ENCODE data around the gene LYZL4.

LYZL4 gene

DNA sequence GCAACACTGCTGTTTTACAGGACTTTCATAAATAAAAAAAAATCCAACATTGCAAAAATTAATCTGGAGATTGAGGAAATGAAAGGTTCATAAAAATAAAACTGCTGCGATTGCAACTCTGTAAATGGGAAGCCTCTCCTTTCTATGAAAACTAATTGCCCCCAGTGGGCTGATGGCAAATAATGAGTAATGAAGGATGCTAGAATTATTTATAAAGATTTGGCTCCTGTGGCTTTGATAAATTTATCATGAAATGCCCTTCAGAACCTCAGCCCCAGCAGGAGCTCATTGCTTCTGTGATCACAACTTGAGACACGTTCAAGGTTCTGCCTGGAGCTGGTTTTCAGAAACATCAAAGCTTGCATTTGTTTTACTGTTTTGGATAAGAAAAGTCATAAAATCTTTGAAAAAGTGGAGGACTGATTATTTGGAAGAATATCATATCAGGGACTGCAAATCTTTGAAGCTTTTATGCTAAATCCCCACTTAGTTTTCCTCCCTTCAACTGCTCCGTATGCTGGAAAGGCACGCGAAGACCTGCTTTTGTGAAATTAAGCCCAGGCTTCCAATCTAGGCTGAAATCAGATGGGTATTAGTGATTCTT is 24.5 kb upstream of the LYZL4 start:
- Histone ChIP-seq H3K27ac (replicated peaks) (no peak overlapping the region), H3K4me3 (replicated peaks; ENCODE audit: insufficient read depth, low read length) (no peak overlapping the region), H3K27me3 (ENCODE audit: insufficient read depth, poor library complexity, severe bottlenecking) (no peaks in the 10 kb centered on the region)
- DNase-seq (ENCODE audit: low read depth in 1 of 2, low spot score in 1 of 2) = no peak
- TF ChIP-seq SPI1 (IDR thresholded peaks at IDR 0.05; ENCODE audit: borderline replicate concordance, low read depth) (no peak), POLR2AphosphoS5 (IDR thresholded peaks at IDR 0.05; ENCODE audit: low read depth) (no peak), GABPA (IDR thresholded peaks at IDR 0.05; ENCODE audit: low read depth) (no peak)
- TF ChIP-seq, protein P1, sequence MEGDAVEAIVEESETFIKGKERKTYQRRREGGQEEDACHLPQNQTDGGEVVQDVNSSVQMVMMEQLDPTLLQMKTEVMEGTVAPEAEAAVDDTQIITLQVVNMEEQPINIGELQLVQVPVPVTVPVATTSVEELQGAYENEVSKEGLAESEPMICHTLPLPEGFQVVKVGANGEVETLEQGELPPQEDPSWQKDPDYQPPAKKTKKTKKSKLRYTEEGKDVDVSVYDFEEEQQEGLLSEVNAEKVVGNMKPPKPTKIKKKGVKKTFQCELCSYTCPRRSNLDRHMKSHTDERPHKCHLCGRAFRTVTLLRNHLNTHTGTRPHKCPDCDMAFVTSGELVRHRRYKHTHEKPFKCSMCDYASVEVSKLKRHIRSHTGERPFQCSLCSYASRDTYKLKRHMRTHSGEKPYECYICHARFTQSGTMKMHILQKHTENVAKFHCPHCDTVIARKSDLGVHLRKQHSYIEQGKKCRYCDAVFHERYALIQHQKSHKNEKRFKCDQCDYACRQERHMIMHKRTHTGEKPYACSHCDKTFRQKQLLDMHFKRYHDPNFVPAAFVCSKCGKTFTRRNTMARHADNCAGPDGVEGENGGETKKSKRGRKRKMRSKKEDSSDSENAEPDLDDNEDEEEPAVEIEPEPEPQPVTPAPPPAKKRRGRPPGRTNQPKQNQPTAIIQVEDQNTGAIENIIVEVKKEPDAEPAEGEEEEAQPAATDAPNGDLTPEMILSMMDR (IDR thresholded peaks at IDR 0.05; ENCODE audit: insufficient read depth, low read length) = no peak
- TF ChIP-seq, protein P2, sequence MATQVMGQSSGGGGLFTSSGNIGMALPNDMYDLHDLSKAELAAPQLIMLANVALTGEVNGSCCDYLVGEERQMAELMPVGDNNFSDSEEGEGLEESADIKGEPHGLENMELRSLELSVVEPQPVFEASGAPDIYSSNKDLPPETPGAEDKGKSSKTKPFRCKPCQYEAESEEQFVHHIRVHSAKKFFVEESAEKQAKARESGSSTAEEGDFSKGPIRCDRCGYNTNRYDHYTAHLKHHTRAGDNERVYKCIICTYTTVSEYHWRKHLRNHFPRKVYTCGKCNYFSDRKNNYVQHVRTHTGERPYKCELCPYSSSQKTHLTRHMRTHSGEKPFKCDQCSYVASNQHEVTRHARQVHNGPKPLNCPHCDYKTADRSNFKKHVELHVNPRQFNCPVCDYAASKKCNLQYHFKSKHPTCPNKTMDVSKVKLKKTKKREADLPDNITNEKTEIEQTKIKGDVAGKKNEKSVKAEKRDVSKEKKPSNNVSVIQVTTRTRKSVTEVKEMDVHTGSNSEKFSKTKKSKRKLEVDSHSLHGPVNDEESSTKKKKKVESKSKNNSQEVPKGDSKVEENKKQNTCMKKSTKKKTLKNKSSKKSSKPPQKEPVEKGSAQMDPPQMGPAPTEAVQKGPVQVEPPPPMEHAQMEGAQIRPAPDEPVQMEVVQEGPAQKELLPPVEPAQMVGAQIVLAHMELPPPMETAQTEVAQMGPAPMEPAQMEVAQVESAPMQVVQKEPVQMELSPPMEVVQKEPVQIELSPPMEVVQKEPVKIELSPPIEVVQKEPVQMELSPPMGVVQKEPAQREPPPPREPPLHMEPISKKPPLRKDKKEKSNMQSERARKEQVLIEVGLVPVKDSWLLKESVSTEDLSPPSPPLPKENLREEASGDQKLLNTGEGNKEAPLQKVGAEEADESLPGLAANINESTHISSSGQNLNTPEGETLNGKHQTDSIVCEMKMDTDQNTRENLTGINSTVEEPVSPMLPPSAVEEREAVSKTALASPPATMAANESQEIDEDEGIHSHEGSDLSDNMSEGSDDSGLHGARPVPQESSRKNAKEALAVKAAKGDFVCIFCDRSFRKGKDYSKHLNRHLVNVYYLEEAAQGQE (IDR thresholded peaks at IDR 0.05; ENCODE audit: insufficient replicate concordance, low read depth) = no peak

DNA sequence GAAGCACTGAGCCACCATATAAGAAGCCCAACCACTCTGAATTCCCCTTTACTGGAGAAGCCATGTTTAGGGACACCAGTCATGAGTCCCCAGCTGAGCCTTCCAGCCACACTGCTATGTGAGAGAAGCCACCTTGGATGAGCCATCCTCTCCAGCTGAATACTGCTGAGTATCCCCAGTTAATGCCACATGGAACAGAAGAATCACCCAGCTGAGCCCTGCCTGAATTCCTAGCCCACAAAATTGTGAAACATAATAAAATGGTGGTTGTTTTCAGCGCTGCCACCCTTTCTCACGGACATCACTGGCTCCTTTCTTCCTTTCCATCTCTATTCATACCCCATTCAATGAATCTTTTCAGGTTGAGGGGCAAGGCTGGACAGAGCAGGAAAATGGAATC is 22.1 kb upstream of the LYZL4 start:
- DNase-seq (ENCODE audit: low read depth in 1 of 2, low spot score in 1 of 2) = no peak
- TF ChIP-seq GABPA (IDR thresholded peaks at IDR 0.05; ENCODE audit: low read depth) (no peak), POLR2AphosphoS5 (IDR thresholded peaks at IDR 0.05; ENCODE audit: low read depth) (no peak)
- TF ChIP-seq, protein P1 (IDR thresholded peaks at IDR 0.05; ENCODE audit: insufficient read depth, low read length) = no peak
- H3K4me3 ChIP-seq (replicated peaks; ENCODE audit: insufficient read depth, low read length) = no peak overlapping the region
- H3K27ac ChIP-seq (replicated peaks) = no peak overlapping the region
- H3K27me3 ChIP-seq (ENCODE audit: insufficient read depth, poor library complexity, severe bottlenecking) = no peaks in the 10 kb centered on the region

DNA sequence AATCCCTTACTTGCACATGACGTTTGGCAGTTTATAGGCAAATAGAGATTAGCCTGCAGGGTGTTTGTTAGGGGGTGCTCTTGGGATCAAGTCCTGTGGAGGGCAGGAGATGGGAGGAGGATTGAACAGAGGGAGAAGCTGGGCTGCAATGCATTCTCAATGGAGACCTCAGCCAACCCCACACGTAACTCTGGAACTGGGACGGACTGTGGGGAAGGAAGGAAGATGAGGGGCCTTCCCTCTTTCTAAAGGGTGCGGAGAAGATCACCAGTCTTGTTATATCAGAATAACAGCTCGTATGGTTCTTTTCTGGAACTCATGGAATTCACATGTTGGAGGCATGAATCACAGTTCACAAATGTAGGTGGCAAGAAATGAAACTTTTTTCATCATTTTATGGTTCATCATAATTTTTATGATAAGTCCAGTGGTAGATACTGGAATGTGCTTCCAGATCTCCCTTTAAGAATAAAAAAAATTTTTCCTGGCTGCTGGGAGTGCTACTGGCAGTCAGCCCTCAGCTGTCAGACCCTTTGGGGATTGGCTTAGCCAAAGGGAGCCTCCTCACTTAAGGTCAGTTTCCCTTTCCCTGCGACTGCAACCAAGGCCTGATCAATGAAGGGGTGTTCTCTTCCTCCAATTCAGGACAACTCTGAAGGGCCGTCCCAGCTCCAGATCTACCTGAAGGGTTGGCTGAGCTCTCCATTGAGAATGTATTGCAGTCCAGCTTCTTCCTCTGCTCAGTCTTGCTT is 20.5 kb upstream of the LYZL4 start:
- Histone ChIP-seq H3K4me3 (replicated peaks; ENCODE audit: insufficient read depth, low read length) (no peak overlapping the region), H3K27ac (replicated peaks) (no peak overlapping the region), H3K27me3 (ENCODE audit: insufficient read depth, poor library complexity, severe bottlenecking) (no peaks in the 10 kb centered on the region)
- no peak for DNase-seq (ENCODE audit: low read depth in 1 of 2, low spot score in 1 of 2)
- TF ChIP-seq SPI1 (IDR thresholded peaks at IDR 0.05; ENCODE audit: borderline replicate concordance, low read depth) = no peak
- TF ChIP-seq POLR2AphosphoS5 (IDR thresholded peaks at IDR 0.05; ENCODE audit: low read depth) = no peak
- TF ChIP-seq GABPA (IDR thresholded peaks at IDR 0.05; ENCODE audit: low read depth) = no peak
- TF ChIP-seq, protein P1 (IDR thresholded peaks at IDR 0.05; ENCODE audit: insufficient read depth, low read length) = no peak
- TF ChIP-seq, protein P2 (IDR thresholded peaks at IDR 0.05; ENCODE audit: insufficient replicate concordance, low read depth) = no peak
